Activated CD4-positive, alpha-beta T cell treated with anti-CD3 and anti-CD28 coated beads, Interleukin-10, Interleukin-2, amounts not matched to agents 100 ng/mL and 50 ng/mL, durations not matched to agents 16 hours and 8 hours (primary cell): ENCODE results near the gene RXRA.

Source experiments
- DNase-seq: peaks from one replicate; pipeline ENCODE4 v3.0.0-alpha.2; 2020

RXRA gene

DNA sequence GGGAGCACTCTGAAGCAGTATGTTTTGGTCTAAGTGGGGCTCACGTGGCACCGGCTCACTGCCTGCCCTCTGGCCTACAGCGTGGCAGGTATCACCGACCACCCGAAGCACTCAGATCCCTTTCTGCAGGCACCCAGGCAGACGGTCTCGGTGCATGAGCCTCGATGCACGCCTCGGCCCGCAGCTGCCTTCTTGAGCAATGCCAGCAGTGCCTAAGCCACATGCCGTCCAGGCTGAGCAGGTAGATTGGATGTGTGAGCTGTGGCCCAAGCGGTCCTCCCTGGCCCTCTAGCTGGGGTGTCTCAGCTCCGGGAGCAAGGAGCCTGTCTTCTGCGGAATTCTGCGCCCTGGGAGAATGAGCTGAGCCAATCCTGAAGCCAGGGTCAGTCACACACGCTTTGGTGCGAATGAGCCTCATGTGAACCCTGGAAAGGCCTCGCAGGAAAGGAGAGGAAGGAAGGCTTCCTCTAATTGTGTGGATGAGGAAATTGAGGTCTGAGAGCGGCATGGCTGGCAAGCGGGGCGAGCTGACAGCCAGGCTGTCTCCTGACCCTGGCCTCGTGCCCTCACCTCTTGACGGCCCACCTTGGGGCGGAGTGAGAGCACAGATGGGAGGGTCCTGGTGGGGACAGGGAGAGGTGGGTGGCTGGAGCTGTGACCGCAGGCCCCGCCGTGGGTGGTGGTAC, 14.4 kb downstream of the RXRA start:
- DNase-seq: no peak

DNA sequence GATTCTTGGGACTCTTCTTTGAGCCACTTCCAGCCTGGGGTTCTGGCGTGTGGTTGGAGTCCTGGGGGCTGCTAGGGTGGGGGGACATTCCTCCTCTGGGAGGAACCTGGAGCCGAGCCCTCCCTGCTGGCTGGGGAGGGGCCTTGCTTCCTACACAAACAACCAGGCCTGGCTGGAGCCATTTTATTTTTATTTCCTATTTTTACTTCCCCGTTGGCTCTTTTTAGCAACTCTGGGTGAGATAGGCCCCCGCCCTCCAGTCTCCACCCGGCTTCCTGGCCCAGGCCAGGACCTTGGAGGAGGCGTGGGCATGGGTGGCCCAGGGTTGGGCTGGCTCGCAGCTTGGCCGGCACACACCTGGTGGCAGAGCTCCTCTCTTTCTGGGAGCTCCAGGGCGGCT, 15.1 kb downstream of the RXRA start:
- DNase-seq: no peak

DNA sequence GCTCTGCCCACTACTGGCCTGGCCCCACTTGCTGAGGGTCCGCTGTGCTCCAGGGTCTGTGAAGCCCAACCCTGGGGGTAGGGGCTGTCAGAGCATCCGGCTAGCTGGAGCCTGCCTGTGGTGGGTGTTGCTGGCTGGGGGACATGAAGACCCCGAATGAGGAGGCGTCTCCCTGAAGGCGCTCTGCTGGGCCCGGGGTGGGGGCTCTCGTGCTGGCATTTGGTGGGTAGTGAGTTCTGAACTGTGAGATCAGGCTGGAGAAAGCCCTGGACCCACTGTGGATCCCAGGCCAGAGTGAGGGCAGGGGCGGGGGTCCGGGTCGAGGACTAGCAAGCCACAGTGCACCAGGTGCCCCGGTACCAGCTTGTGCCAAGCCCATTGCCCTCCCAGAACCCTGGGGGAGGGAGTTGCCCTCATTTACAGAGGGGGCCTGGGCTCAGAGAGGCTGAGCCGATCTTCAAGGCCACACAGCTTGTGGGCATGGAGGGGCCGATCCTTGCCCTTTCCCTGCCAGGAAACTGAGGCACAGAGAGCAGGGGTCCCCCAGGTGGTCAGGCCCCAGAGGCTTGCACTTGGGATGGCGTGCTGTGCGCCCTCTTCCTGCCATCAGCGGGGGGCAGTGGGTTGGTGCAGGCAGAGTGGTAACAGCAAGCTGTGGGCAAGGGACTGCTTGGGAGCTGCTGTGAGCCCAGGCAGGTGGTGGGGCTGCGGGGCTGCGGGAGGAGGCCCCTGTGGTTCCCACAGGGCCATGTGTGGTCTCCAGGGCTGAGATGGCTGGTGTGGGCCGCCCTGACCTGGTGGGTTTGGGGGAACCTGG, 15.9 kb downstream of the RXRA start:
- no peak for DNase-seq

DNA sequence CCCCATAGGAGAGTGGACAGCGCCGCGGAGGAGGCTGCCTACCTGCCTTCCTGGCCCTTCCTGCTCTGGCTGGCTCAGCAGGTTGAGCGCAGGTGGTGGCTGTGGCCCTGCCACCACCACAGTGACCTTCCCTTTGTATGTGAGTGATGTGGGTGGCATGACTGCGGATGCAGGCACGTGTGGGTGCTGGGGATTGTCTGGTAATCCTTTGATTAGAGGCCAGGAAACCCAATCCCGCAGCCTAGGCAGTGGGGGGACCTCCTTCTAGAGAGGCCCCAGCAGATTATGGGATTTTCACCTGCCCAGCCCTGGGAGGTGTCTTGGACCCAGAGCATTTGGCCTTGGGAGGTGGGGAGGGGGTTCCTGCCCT, 16.5 kb downstream of the RXRA start:
- no peak for DNase-seq

DNA sequence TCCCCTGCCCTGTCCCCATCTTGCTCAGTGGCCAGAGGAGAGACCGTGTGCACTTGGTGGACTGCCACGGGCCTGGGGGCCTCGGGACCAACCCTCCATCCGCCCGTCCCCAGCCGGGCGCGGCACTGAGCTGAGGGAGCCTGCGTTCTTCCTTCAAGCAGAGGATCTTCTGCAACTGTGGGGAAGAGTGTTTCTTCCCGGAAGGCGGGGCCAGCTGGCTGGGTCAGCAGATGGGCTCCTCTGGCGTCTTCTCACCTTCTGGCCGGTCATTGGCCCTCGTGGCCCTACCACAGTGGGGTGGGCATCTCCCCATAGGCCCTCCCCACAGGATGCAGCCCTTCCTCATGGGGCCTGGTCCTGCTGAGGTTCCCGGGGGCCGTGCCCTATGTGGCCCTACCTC, 17.4 kb downstream of the RXRA start:
- DNase-seq: no peak

DNA sequence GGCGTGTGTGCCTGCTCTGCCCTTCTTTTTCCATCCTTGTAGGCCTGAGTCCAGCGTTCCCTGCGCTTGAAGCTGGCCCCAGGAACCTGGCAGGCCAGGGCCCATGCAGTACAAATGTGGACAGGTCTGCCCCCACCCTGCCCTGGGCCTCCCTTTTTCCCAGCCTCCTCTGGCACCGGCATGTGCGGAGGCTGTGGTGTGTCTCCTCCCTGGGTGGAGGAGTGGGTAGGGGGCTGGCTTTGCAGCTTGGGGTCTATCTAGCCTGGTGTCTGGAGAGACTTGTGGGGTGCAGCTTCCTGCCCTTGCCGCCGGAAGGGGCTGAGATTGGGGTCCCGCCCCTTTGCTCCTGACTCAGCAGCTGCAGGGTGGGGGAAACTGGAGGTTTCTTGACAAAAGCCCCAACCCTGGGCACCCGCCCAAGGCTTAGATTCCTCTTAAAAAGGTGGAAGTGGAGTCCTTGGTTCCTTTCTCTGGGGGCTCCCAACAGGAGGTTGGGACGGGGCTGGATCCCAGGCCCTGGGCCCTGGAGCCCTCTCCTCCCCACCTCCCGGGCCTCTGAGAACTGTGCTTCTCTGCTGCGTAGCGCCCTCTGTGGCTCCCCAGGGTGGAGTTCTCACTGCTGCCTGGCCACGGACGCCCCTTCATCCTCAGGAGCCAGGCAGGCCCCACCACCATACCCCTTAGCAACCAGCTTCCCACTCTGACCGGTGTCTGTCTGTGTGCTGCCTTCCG, 18.0 kb downstream of the RXRA start:
- DNase-seq: peak; percentile 19

DNA sequence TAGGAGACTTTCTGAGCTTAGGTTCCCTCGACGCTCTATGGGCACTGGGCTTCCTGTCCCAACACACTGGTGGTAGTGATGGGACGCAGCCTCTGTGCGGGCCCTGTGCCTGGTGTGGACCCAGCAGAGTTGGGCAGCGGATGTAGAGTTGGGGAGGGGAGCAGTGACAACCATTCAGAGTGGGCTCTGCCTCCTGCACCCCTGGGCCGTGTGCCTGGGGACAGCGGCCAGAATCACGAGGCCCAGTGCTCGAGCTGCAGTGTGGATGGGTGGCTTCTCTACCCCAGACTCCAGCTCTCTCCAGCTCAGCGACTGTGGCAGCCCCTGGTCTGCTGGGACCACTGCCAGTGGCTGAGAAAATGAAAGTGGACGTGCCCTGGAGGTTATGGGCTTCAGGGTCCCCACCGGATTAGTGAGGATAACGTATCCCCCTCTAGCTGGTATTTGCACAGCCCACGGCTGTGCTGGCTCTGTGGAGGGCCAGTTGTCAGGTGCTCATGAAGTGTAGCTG, 18.6 kb downstream of the RXRA start:
- DNase-seq: no peak

DNA sequence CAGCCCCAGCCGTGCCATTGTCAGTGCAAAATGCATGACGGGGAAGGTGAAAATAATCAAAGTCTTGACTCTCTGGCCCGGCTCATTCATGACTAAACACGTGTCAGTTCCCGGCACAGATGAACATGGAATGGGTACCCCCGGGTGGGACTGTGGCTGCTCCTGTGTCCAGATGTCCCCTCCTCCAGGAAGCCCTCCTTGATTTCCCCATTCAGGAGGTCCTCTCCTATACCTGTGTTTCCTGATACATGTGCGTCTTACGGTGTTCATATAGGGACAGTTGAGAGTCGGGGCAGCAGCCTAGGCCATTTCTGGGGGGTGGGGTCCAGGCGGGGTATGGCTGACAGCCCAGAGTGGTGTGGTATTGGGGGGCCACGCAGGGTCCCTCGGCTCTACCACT, 19.5 kb downstream of the RXRA start:
- DNase-seq: no peak

DNA sequence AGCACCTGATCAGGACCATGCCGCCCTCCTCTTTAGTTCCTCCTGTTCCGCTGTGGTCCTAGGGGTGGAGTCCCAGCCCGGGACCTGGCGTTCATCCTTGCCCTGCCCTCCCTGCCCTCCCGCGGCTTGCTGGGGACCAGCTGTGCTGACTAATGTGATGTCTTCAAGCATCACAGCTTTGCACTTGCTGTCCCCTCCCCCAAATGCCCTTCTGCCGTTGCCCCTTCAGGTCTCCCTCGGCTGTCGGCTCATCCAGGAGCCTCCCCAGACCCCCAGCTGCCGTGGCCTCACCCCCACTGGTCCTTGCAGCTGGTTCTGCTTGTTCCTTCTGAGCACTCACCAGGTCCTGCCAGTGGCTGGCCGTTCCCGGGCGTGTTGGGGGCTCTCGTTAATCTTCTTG, 19.9 kb downstream of the RXRA start:
- DNase-seq: no peak

DNA sequence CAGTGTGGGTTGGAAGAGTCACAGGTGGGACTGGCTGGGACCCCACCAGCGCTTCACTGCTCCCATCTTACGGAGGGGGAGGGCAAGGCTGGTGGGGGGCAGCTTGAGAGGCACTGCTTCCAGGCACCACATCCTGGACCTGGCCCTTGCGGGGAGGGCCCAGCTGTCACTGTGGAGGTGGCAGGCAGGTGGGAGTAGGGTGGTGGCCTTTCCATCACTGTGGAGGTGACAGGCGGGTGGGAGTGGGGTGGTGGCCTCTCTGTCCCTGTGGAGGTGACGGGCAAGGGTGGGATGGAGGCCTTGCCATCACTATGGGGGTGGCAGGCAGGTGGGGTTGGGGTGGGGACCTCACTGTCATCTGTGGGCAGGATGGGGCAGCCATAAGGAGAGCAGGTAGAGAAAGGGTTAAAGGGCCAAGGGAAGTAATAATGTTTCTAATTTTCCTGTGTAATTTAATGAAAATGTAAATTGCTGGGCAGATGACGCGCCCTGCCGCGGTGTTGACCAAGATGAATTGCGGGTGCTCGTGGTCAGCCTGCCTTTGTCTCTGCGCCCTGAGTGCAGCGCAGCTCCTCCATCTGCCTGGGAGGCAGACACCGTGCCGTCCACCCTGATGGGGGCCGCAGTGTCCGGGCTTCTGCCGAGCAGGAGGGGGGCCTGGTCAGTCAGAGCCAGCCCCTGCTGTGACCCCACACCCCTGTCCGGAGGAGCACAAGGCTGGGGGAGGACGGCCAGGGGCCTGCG, 20.8 kb downstream of the RXRA start:
- no peak for DNase-seq

DNA sequence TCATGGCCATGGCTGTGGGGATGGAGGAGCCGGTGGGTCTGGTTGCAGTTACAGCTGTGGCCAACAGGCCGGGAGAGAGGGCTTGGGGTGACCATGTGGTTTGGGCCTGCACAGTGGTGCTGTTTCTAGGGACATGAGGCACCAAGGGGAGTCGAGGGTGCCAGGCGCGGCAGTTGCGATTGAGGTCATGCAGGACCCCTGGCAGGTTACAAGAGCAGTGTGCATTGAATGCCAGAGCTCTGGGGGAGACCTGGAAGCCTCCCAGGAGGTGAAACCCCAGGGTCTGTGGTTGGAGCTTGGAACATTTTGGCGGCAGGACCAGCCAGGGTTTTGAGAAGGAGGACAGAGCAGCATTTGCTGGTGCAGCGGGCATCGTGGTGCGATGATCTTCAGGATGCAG, 21.7 kb downstream of the RXRA start:
- no peak for DNase-seq

DNA sequence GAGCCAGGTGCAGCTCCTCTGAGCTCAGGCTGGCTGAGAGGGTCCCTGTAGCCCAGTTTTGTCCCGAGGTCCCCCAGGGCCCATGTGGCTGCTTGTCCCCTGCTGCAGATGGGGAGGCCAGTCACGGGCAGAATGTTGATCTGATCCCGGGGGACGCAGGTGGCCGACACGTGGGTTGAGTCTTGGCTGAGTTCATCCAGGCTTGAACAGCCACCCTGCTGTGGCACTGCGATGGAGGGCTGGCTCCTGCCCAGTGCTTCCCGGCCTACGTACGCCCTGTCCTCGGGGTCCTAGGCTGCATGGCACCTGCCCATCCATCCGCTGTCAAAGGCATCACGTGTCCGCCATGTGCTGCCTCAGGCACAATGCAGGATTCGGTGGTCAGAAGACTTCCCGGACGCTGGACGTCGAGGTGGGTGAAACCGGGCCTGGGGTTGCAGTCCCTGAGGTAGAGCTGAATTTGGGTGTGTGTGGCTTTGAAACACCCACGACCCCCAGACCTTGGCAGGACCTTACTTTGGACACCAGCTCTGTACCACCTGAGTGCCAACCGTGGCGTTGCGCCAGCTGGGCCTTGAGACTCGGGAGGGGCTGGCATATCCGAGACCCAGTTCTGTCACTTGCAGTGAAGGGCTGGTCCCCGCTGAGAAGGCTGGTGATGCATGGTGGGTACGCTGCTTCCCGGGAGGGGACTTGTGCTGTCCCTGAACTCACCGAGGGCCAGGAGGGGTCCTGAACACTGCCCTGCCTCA, 22.3 kb downstream of the RXRA start:
- DNase-seq: no peak

DNA sequence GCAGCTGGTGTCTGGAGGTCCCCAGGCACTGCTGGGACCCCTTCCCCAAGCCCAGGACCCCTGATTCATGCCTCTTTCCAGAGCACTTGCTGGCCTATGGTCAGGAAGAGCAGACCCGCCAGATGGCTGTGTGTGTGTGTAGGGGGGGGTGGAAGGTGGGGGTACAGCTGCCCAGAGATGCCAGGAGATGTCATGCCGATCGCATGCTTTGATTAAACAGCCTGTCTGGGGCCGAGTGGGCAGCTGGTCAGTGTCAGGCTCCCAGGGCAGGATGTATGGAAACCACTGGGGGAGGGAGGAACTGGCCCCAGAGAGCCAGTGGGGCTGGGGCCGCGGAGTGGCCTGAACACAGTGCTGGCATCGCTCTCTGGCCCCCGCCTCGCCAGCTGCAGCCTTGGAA, 23.7 kb downstream of the RXRA start:
- DNase-seq: no peak

DNA sequence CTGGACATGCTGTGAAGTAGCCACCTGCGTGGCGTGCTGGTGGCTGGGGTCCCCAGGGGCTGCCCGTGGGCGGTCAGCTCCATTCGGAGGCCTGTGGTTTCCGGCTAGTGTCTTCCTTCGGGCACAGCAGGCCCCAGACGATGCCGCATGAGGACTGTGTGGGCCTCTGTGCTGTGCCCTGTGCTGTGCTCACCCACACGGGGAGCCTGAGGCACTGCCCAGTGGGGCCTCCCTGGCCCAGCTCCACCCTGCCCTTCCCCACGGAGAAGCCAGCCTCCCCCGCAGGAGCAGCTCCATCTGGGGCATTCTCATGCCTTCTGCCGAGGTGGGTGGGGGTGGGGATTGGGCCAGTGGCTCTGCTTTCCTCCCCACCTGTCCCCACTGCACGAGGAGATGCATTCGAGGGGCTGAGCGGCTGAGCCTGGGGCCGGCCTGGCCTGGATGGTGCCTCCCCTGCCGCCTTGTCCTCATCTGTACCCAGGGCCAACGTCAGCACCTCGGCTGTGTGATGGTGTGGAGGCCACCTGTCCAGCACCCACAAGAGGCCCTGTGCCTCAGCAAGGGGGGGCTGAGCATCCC, 24.2 kb downstream of the RXRA start:
- DNase-seq: no peak

DNA sequence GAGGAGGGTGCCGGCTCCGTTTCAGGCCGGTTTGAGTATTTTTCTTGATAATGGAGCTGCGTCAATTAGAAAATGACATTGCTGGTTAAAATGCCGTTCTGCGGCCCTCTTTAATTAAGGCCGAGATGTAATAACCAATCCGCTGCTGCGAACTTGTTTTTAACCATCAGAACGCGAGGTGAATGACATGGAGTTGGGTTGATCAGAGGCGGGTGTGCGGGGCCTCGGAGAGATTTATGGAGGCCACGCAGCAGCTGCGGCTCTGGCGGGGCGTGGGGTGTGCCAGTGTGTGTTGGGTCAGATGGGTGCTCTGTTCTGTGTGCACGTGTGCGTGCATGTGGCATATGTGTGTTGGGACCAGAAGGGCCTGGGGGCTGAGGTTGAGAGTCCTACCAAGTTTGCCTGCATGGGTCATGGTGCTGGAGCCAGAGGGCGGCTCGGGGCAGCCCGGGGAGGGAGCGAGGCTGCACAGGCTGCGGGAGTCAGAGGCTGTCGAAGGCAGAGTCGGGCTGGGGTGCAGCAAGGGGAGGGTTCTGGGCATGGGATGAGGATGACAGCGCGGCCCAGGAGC, 25.4 kb downstream of the RXRA start:
- no peak for DNase-seq

DNA sequence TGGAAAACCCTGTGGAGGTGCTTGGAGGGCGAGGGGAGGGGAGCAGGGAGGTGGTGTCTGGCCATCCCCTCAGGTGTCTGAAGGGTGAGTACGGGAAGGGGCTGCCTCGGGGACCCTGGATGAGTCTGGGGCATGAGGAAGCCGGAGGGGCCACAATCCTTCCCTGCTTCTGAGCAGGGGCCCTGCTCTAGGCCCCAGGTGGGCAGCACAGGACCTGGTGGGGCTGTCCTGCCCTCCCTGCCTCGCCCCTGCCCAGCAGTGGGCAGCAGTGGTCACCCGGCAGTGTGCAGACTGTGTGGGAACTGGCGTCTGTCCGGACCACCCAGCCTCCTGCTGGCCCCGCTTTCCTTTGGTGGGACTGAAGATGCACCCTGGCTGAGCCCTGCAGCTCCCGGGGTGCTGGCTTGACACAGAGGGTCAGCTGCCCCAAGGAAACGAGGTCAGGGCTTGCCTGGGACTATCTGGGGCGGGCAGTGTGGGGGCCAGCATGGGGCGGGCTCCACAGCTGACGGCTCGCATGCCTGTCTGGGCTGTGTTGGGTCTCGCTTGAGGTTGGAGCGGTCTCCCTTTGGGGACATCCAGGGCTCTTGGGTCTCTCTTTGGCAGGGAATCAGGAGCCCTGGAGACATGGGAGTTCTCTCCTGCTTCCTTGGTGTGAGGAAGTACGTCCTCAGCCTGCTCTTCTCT, 26.1 kb downstream of the RXRA start:
- no peak for DNase-seq

DNA sequence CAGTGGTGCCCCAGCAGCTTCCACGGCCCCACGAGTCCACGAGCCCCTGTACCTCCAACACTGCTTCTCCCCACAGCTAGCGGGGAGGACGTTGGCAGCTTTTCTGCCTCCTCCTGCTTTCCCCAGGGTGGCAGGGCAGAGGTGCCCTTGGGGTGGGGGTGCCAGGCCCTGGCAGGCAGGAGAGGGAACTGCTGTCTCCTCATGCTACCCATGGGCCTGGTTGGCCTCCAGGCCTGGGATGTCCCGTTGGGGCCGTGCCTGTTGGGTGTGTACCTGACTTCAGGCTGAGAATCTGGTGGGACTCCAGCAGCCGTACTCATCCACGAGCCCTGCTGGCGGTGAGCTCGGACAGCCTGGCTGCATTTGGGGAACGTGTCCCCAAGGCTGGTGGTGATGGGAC, 27.3 kb downstream of the RXRA start:
- DNase-seq: no peak

DNA sequence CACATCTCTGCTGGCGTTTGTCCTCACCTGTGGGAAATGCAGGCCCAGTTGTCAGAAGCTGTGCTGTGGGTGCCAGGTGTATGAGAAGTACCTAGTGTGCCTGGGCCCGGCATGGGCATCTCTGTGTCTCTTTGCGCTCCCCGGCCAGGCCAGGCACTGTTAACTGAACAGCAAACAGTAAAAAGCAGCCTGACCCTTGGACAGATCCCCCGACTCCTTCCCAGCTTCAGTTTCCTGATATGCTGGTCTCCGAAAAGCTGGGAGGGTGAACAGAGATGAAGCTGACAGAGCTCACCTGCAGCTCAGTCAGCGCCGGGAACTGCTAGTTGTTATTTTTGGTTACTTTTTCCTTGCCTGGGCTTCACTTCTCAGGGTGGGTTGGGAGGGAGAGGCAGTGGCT, 28.9 kb downstream of the RXRA start:
- no peak for DNase-seq

DNA sequence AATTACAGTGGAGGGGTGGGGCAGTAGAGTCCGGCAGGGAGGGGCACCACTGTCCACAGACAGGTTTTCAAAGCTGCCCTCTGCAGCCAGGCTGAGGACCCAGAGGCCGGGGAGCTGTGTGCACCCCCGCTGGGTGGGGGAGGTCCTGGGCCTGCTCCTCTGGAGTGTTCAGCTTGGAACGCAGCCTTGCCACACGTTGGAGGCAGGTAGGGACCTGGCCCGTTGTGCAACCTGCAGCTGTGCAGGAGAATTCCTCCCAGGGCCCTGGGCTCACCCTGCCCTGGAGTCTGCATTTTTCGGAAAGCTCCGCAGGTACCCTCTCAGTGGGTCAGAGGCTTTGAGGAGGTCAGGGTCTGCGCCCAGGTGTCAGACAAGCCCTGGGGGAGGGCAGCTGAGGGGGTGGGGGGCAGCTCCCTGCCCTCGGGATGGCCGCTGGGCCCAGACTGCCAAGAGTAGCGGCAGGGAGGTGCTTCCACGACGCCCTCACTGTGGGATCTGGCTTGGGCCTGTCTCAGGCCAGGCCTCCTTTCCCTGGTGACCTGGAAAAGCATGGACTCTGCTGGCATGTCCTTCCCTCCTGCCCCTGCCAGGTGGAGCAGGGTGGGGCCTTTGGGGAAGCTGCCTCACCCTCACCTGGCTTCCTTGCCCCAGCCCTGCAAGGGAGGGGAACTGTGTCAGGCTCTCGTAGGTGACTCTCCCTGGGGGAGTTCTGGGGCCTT, 29.5 kb downstream of the RXRA start:
- no peak for DNase-seq
